ENCODE measurements around the gene ZNF740.
A peak's percentile ranks its signal among the peaks of the same experiment; 100 is the strongest.

- peak; percentile 52; the same call in 1 of the 2 replicates for TF ChIP-seq SIN3A (IDR thresholded peaks at IDR 0.05; ENCODE audit: borderline replicate concordance, insufficient read depth, low read depth, low read length)
- TF ChIP-seq, protein P1, sequence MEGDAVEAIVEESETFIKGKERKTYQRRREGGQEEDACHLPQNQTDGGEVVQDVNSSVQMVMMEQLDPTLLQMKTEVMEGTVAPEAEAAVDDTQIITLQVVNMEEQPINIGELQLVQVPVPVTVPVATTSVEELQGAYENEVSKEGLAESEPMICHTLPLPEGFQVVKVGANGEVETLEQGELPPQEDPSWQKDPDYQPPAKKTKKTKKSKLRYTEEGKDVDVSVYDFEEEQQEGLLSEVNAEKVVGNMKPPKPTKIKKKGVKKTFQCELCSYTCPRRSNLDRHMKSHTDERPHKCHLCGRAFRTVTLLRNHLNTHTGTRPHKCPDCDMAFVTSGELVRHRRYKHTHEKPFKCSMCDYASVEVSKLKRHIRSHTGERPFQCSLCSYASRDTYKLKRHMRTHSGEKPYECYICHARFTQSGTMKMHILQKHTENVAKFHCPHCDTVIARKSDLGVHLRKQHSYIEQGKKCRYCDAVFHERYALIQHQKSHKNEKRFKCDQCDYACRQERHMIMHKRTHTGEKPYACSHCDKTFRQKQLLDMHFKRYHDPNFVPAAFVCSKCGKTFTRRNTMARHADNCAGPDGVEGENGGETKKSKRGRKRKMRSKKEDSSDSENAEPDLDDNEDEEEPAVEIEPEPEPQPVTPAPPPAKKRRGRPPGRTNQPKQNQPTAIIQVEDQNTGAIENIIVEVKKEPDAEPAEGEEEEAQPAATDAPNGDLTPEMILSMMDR (IDR thresholded peaks at IDR 0.05) = no peak
- no peak for TF ChIP-seq POLR2AphosphoS5 (IDR thresholded peaks at IDR 0.05; ENCODE audit: low read depth, low read length)
- TF ChIP-seq, protein P2, sequence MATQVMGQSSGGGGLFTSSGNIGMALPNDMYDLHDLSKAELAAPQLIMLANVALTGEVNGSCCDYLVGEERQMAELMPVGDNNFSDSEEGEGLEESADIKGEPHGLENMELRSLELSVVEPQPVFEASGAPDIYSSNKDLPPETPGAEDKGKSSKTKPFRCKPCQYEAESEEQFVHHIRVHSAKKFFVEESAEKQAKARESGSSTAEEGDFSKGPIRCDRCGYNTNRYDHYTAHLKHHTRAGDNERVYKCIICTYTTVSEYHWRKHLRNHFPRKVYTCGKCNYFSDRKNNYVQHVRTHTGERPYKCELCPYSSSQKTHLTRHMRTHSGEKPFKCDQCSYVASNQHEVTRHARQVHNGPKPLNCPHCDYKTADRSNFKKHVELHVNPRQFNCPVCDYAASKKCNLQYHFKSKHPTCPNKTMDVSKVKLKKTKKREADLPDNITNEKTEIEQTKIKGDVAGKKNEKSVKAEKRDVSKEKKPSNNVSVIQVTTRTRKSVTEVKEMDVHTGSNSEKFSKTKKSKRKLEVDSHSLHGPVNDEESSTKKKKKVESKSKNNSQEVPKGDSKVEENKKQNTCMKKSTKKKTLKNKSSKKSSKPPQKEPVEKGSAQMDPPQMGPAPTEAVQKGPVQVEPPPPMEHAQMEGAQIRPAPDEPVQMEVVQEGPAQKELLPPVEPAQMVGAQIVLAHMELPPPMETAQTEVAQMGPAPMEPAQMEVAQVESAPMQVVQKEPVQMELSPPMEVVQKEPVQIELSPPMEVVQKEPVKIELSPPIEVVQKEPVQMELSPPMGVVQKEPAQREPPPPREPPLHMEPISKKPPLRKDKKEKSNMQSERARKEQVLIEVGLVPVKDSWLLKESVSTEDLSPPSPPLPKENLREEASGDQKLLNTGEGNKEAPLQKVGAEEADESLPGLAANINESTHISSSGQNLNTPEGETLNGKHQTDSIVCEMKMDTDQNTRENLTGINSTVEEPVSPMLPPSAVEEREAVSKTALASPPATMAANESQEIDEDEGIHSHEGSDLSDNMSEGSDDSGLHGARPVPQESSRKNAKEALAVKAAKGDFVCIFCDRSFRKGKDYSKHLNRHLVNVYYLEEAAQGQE (IDR thresholded peaks at IDR 0.05; ENCODE audit: insufficient read depth in 1 of 2, low read depth in 2 of 2, low read length in 1 of 2) = no peak
These were observed 39.6 kb downstream of the ZNF740 start for GRCh38 chr12:53219956-53220693.

Measured in Panc1 (cell line).